Measurements from ENCODE around the gene CNOT11. TPM values are rescaled to one million over a fixed set of nuclear protein-coding genes. Genes with fewer than 3 reads are reported as not detected.

Gene CNOT11
- total RNA-seq, 1 experiment from 2014 or later, result 54.0 TPM

DNA sequence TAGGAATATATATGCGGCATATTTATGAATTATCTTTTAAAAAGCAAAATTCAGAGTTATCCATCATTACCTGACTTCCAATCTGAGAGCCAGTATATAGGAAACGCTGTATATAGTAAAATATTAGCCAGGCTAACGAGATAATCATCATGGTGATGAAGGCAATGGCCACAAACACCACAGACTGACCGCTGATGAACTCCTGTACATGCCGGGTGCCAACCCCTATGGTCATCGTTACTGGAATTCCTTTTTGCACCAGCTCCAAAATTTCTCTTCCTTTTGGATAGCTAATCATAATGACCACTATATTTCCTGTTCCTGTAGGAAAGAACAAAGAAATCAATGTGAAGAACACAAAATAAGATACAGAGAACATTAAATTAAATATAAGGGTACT is 42.2 kb downstream of the CNOT11 start:
- TF ChIP-seq ZNF138 (CRISPR knock-in tag; conservative IDR thresholded peaks at IDR 0.05), result no peak
- TF ChIP-seq SMAD4 (CRISPR knock-in tag; IDR thresholded peaks at IDR 0.05), result no peak
- TF ChIP-seq TCF7 (CRISPR knock-in tag; IDR thresholded peaks at IDR 0.05; ENCODE audit: low read depth), result no peak
- TF ChIP-seq IRF2 (CRISPR knock-in tag; IDR thresholded peaks at IDR 0.05; ENCODE audit: borderline replicate concordance, low read depth), result no peak
- no peak for TF ChIP-seq GABPB1 (CRISPR knock-in tag; IDR thresholded peaks at IDR 0.05)
- no peak for TF ChIP-seq ESRRA (CRISPR knock-in tag; IDR thresholded peaks at IDR 0.05; ENCODE audit: borderline replicate concordance)
- no peak for TF ChIP-seq TEAD4 (CRISPR knock-in tag; IDR thresholded peaks at IDR 0.05)
- TF ChIP-seq RELA (CRISPR knock-in tag; IDR thresholded peaks at IDR 0.05; ENCODE audit: borderline replicate concordance), result no peak
- TF ChIP-seq, protein P1, sequence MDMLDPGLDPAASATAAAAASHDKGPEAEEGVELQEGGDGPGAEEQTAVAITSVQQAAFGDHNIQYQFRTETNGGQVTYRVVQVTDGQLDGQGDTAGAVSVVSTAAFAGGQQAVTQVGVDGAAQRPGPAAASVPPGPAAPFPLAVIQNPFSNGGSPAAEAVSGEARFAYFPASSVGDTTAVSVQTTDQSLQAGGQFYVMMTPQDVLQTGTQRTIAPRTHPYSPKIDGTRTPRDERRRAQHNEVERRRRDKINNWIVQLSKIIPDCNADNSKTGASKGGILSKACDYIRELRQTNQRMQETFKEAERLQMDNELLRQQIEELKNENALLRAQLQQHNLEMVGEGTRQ (CRISPR knock-in tag; IDR thresholded peaks at IDR 0.05), result no peak
- TF ChIP-seq EMX1 (CRISPR knock-in tag; IDR thresholded peaks at IDR 0.05), result no peak
- TF ChIP-seq, protein P2, sequence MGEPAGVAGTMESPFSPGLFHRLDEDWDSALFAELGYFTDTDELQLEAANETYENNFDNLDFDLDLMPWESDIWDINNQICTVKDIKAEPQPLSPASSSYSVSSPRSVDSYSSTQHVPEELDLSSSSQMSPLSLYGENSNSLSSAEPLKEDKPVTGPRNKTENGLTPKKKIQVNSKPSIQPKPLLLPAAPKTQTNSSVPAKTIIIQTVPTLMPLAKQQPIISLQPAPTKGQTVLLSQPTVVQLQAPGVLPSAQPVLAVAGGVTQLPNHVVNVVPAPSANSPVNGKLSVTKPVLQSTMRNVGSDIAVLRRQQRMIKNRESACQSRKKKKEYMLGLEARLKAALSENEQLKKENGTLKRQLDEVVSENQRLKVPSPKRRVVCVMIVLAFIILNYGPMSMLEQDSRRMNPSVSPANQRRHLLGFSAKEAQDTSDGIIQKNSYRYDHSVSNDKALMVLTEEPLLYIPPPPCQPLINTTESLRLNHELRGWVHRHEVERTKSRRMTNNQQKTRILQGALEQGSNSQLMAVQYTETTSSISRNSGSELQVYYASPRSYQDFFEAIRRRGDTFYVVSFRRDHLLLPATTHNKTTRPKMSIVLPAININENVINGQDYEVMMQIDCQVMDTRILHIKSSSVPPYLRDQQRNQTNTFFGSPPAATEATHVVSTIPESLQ (CRISPR knock-in tag; IDR thresholded peaks at IDR 0.05), result no peak
- no peak for TF ChIP-seq FOXJ3 (CRISPR knock-in tag; IDR thresholded peaks at IDR 0.05; ENCODE audit: borderline replicate concordance)
- TF ChIP-seq, protein P3, sequence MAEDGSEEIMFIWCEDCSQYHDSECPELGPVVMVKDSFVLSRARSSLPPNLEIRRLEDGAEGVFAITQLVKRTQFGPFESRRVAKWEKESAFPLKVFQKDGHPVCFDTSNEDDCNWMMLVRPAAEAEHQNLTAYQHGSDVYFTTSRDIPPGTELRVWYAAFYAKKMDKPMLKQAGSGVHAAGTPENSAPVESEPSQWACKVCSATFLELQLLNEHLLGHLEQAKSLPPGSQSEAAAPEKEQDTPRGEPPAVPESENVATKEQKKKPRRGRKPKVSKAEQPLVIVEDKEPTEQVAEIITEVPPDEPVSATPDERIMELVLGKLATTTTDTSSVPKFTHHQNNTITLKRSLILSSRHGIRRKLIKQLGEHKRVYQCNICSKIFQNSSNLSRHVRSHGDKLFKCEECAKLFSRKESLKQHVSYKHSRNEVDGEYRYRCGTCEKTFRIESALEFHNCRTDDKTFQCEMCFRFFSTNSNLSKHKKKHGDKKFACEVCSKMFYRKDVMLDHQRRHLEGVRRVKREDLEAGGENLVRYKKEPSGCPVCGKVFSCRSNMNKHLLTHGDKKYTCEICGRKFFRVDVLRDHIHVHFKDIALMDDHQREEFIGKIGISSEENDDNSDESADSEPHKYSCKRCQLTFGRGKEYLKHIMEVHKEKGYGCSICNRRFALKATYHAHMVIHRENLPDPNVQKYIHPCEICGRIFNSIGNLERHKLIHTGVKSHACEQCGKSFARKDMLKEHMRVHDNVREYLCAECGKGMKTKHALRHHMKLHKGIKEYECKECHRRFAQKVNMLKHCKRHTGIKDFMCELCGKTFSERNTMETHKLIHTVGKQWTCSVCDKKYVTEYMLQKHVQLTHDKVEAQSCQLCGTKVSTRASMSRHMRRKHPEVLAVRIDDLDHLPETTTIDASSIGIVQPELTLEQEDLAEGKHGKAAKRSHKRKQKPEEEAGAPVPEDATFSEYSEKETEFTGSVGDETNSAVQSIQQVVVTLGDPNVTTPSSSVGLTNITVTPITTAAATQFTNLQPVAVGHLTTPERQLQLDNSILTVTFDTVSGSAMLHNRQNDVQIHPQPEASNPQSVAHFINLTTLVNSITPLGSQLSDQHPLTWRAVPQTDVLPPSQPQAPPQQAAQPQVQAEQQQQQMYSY (CRISPR knock-in tag; IDR thresholded peaks at IDR 0.05), result no peak
- no peak for TF ChIP-seq NR3C1 (CRISPR knock-in tag; conservative IDR thresholded peaks at IDR 0.05; ENCODE audit: low read depth)
- TF ChIP-seq, protein P4, sequence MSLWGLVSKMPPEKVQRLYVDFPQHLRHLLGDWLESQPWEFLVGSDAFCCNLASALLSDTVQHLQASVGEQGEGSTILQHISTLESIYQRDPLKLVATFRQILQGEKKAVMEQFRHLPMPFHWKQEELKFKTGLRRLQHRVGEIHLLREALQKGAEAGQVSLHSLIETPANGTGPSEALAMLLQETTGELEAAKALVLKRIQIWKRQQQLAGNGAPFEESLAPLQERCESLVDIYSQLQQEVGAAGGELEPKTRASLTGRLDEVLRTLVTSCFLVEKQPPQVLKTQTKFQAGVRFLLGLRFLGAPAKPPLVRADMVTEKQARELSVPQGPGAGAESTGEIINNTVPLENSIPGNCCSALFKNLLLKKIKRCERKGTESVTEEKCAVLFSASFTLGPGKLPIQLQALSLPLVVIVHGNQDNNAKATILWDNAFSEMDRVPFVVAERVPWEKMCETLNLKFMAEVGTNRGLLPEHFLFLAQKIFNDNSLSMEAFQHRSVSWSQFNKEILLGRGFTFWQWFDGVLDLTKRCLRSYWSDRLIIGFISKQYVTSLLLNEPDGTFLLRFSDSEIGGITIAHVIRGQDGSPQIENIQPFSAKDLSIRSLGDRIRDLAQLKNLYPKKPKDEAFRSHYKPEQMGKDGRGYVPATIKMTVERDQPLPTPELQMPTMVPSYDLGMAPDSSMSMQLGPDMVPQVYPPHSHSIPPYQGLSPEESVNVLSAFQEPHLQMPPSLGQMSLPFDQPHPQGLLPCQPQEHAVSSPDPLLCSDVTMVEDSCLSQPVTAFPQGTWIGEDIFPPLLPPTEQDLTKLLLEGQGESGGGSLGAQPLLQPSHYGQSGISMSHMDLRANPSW (CRISPR knock-in tag; conservative IDR thresholded peaks at IDR 0.05; ENCODE audit: low read depth), result no peak
- Mint-ChIP-seq H3K27ac (no peak overlapping the region), H3K4me1 (peaks cover 6% of the 10 kb centered on the region), H3K9me3 (no peaks in the 10 kb centered on the region), H3K27me3 (ENCODE audit: low read depth) (no peaks in the 10 kb centered on the region), H3K36me3 (peaks cover 26% of the 10 kb centered on the region), H3K4me3 (no peak overlapping the region)
- CTCF ChIA-PET, result no interaction called here
- ATAC-seq, result no peak
- no peak for DNase-seq (ENCODE audit: low spot score)
- POLR2A ChIA-PET, result no interaction called here

DNA sequence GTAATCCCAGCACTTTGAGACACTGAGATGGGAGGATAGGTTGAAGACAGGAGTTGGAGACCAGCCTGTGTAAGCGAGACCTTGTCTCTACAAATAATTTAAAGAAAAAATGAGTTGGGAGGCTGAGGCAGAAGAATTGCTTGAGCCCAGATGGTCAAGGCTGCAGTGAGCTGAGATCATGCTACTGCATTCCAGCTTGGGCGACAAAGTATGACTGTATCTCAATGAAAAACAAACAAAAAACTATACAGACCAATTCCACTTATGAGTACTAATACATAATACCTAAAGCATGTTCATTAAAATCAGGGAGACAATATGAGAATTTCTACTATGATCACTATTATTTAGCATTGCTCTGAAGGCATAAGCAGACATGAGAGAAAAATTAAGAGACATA is 43.2 kb downstream of the CNOT11 start:
- ATAC-seq (no peak), DNase-seq (ENCODE audit: low spot score) (no peak)
- Mint-ChIP-seq H3K27ac (no peak overlapping the region), H3K36me3 (peaks cover 22% of the 10 kb centered on the region), H3K27me3 (ENCODE audit: low read depth) (no peaks in the 10 kb centered on the region), H3K4me3 (no peak overlapping the region), H3K4me1 (peaks cover 12% of the 10 kb centered on the region), H3K9me3 (no peaks in the 10 kb centered on the region)
- ChIA-PET POLR2A (no interaction called here), CTCF (no interaction called here)
- TF ChIP-seq, protein P5, sequence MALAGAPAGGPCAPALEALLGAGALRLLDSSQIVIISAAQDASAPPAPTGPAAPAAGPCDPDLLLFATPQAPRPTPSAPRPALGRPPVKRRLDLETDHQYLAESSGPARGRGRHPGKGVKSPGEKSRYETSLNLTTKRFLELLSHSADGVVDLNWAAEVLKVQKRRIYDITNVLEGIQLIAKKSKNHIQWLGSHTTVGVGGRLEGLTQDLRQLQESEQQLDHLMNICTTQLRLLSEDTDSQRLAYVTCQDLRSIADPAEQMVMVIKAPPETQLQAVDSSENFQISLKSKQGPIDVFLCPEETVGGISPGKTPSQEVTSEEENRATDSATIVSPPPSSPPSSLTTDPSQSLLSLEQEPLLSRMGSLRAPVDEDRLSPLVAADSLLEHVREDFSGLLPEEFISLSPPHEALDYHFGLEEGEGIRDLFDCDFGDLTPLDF (CRISPR knock-in tag; IDR thresholded peaks at IDR 0.05), result no peak

All from WTC11 (cell line).